Heart right ventricle (tissue), 16 donors: Measurements from ENCODE around the gene PTRH2. TPM values are rescaled to one million over a fixed set of nuclear protein-coding genes. Genes with fewer than 3 reads are reported as not detected.

Experiments
- ATAC-seq, 8 donors: fragments of 200-7000 bp; cut with Tn5 transposase; one replicate each; pipeline ENCODE4 v1.9.1; 2020; ENCODE audit warnings: mild to moderate bottlenecking in 8 of 8, moderate library complexity in 8 of 8, moderate number of reproducible peaks in 1 of 8
- DNase-seq, 2 donors: peaks; one replicate each; pipeline ENCODE4 v3.0.0-alpha.2; 2020
- H3K27ac ChIP-seq, 10 donors: fragments of 200-600 bp; sonication (generic) in 2 of 10; one replicate each; pipeline versions ENCODE4 v1.5.0 to v1.8.0; 2020 to 2022; ENCODE audit warnings: mild to moderate bottlenecking in 3 of 10
- H3K27me3 ChIP-seq, 7 donors: fragments of 200-600 bp; one replicate each; pipeline ENCODE4 v1.8.0; 2021 to 2022; ENCODE audit warnings: mild to moderate bottlenecking in 2 of 7
- H3K36me3 ChIP-seq, 9 donors: fragments of 200-600 bp; sonication (generic) in 1 of 9; one replicate each; pipeline versions ENCODE4 v1.5.0 to v1.8.0; 2020 to 2022; ENCODE audit warnings: mild to moderate bottlenecking in 2 of 9
- H3K4me1 ChIP-seq, 9 donors: fragments of 200-600 bp; sonication (generic) in 1 of 9; one replicate each; pipeline versions ENCODE4 v1.5.0 to v1.8.0; 2020 to 2022; ENCODE audit warnings: mild to moderate bottlenecking in 4 of 9
- H3K4me3 ChIP-seq, 10 donors: fragments of 200-600 bp; sonication (generic) in 2 of 10; one replicate each; pipeline versions ENCODE4 v1.5.0 to v1.8.0; 2020 to 2022; ENCODE audit warnings: mild to moderate bottlenecking in 7 of 10, moderate library complexity in 2 of 10
- H3K9me3 ChIP-seq, 11 donors: fragments of 200-600 bp in 10 of 11; sonication (generic) in 2 of 11; one replicate each; pipeline versions ENCODE4 v1.5.0 to v1.8.0; 2013 to 2022; ENCODE audit warnings: mild to moderate bottlenecking in 2 of 11, control low read depth in 1 of 11, moderate library complexity in 1 of 11
- CTCF ChIP-seq, 9 donors: fragments of 200-600 bp; sonication (generic) in 2 of 9; IDR thresholded peaks; one replicate each; pipeline versions ENCODE4 v1.5.0 to v1.8.0; 2021 to 2022; ENCODE audit warnings: antibody characterized with exemption in 9 of 9, mild to moderate bottlenecking in 5 of 9, moderate library complexity in 1 of 9
- WGBS, 2 donors: extraction: QIAGEN DNeasy Blood & Tissue Kit; methylation state at CpG; one replicate each; pipeline ENCODE4 v1.1.7; 2013; ENCODE audit warnings: inconsistent platforms in 1 of 2; 5-methylcytosine and 5-hydroxymethylcytosine counted together
- intact Hi-C, 10 donors: fragments of 100-400 bp; cut with DNase I; formaldehyde crosslinking; loops; one replicate each; pipeline versions ENCODE4 v1.11.1 to v1.14.2; 2022
- polyA plus RNA-seq, 2 donors: library from polyadenylated mRNA; stranded (reverse); fragments of 200-250 nt; gene quantifications; one replicate each; pipeline ENCODE4 v1.2.3, GENCODE V29; 2013
- total RNA-seq, 10 donors: library from RNA; stranded (reverse); fragmentation: NEBNext Ultra II Directional in 3 of 10; extraction: Animal tissue kit (Norgen Biotek cat#: 25700) in 3 of 10; gene quantifications; one replicate each; pipeline versions ENCODE4 v1.2.1 to v1.2.4, GENCODE V29; 2021 to 2023
- donor health status: Arrhythmogenic right ventricular cardiomyopathy.
- donor health status: ischemic (EF 13 %, LVEDD 7.1; RV severe dilation, severe dysfunction).
- donor health status: healthy with polysubstance abuse.
- donor health status: DM: no; HTN: yes; CAD: no.
- donor health status: DM: no; HTN: no; CAD: no.
- donor health status: ischemic (EF 25% LVEDD 6.9; RV normal size, moderate dysfunction).
- donor health status: ischemic (EF 25% LVEDD 5.7; RV mildly dilated, moderate dysfunction).
- donor health status: healthy.
- donor health status: DM: yes; HTN: yes; CAD: no.
- donor health status: Ischemic cardiomyopathy.
- donor health status: ischemic (EF 35%, LVEDD 5.7; RV mildly dilated, moderate dysfunction).
- donor health status: nonischemic (EF 11% LVEDD 7.7; RV severe dilation, severe dysfunction).
- donor health status: DM: yes; HTN: yes; CAD: no.
- donor health status: PGD.
- donor health status: ischemic (EF 29% LVEDD 5.4; RV normal size, mild dysfunction).
- donor health status: nonischemic (EF 23%, LVEDD 6.1; RV moderate dilation, normal function).

PTRH2 gene
- total and polyA plus RNA-seq, 12 donors = 7.5 to 23.6 (median 9.4) TPM

- Histone ChIP-seq H3K27ac (peak overlapping the region in 1 of 10 donors; percentile 67), H3K27me3 (no peaks in the 10 kb centered on the region), H3K36me3 (peaks cover 0 to 2% (median 0%) of the 10 kb centered on the region in 9 donors), H3K4me3 (no peak overlapping the region), H3K4me1 (peaks cover 0 to 58% (median 0%) of the 10 kb centered on the region in 9 donors), H3K9me3 (no peaks in the 10 kb centered on the region)
- ATAC-seq = no peak
- no peak for DNase-seq
- WGBS, 2 donors = 88 to 94% methylated on average over 4 of the region's 4 CpGs
- intact Hi-C loops = no loop called here
- TF ChIP-seq CTCF (IDR thresholded peaks at IDR 0.05) = no peak
These were observed 15.4 kb upstream of the PTRH2 start for GRCh38 chr17:59722623-59723022.

GRCh38 chr17:59719526-59719925 lies 12.3 kb upstream of the PTRH2 start:
- Histone ChIP-seq H3K4me1 (peaks cover 0 to 40% (median 4%) of the 10 kb centered on the region in 9 donors), H3K9me3 (no peaks in the 10 kb centered on the region), H3K4me3 (no peak overlapping the region), H3K36me3 (peaks cover 0 to 9% (median 0%) of the 10 kb centered on the region in 9 donors), H3K27me3 (no peaks in the 10 kb centered on the region), H3K27ac (no peak overlapping the region)
- ATAC-seq (no peak), DNase-seq (no peak)
- intact Hi-C loops = no loop called here
- TF ChIP-seq CTCF (IDR thresholded peaks at IDR 0.05) = no peak

GRCh38 chr17:59716427-59716826 lies 9.2 kb upstream of the PTRH2 start:
- 45 to 69% methylated on average over 2 of the region's 2 CpGs for WGBS, 2 donors
- ATAC-seq = peak in 2 of 8 donors; percentile 24 to 45
- Histone ChIP-seq H3K4me1 (peaks cover 0 to 25% (median 4%) of the 10 kb centered on the region in 9 donors), H3K36me3 (peaks cover 0 to 9% (median 0%) of the 10 kb centered on the region in 9 donors), H3K27me3 (no peaks in the 10 kb centered on the region), H3K4me3 (peak overlapping the region in 1 of 10 donors; percentile 8), H3K9me3 (no peaks in the 10 kb centered on the region), H3K27ac (peak overlapping the region; percentile 4 to 71 (median 36))
- intact Hi-C loops = no loop called here
- TF ChIP-seq CTCF (IDR thresholded peaks at IDR 0.05) = no peak
- no peak for DNase-seq

GRCh38 chr17:59714255-59714654 lies 7.0 kb upstream of the PTRH2 start:
- Histone ChIP-seq H3K4me1 (peaks cover 0 to 41% (median 22%) of the 10 kb centered on the region in 9 donors), H3K4me3 (no peak overlapping the region), H3K9me3 (no peaks in the 10 kb centered on the region), H3K27me3 (no peaks in the 10 kb centered on the region), H3K36me3 (peaks cover 0 to 9% (median 0%) of the 10 kb centered on the region in 9 donors), H3K27ac (no peak overlapping the region)
- 90 to 97% methylated on average over 2 of the region's 2 CpGs for WGBS, 2 donors
- DNase-seq (no peak), ATAC-seq (no peak)
- TF ChIP-seq CTCF (IDR thresholded peaks at IDR 0.05) = no peak
- intact Hi-C loops = no loop called here
